Amniotic stem cell (primary cell): ENCODE results near the gene MAS1L.

Experiments used
- DNase-seq: peaks from one replicate; lab custom pipeline; 2025; lab: John Stamatoyannopoulos, UW

MAS1L gene

GRCh38 chr6:29487660-29488059 is at the start of gene MAS1L:
Gene MAS1L, minus strand, starts transcription at chr6:29487956. Its CDS starts 54 bp downstream, at chr6:29487902.
- no peak for DNase-seq

GRCh38 chr6:29532320-29532951 is 44.7 kb upstream of the MAS1L start:
- DNase-seq: no peak

- DNase-seq: no peak
Measured at GRCh38 chr6:29531668-29532067, 43.9 kb upstream of the MAS1L start.

- DNase-seq: no peak
Measured at GRCh38 chr6:29530671-29531310, 43.0 kb upstream of the MAS1L start.

- DNase-seq: no peak
Measured at GRCh38 chr6:29529956-29530355, 42.2 kb upstream of the MAS1L start.

- no peak for DNase-seq
Measured at GRCh38 chr6:29528988-29529560, 41.3 kb upstream of the MAS1L start.

GRCh38 chr6:29528300-29528931 is 40.7 kb upstream of the MAS1L start:
- DNase-seq: no peak

- DNase-seq: no peak
Measured at GRCh38 chr6:29527564-29527963, 39.8 kb upstream of the MAS1L start.

- no peak for DNase-seq
Measured at GRCh38 chr6:29527126-29527525, 39.4 kb upstream of the MAS1L start.

GRCh38 chr6:29525311-29525639 is 37.5 kb upstream of the MAS1L start:
- no peak for DNase-seq

GRCh38 chr6:29524444-29525310 is 36.9 kb upstream of the MAS1L start:
- no peak for DNase-seq

- no peak for DNase-seq
Measured at GRCh38 chr6:29524044-29524443, 36.3 kb upstream of the MAS1L start.

GRCh38 chr6:29522227-29522626 is 34.5 kb upstream of the MAS1L start:
- DNase-seq: no peak

GRCh38 chr6:29521006-29521680 is 33.4 kb upstream of the MAS1L start:
- DNase-seq: no peak

GRCh38 chr6:29520232-29520631 is 32.5 kb upstream of the MAS1L start:
- DNase-seq: no peak

- DNase-seq: no peak
Measured at GRCh38 chr6:29519291-29520010, 31.7 kb upstream of the MAS1L start.

GRCh38 chr6:29517728-29518440 is 30.1 kb upstream of the MAS1L start:
- DNase-seq: no peak

- DNase-seq: no peak
Measured at GRCh38 chr6:29517245-29517644, 29.5 kb upstream of the MAS1L start.

- DNase-seq: no peak
Measured at GRCh38 chr6:29516108-29516507, 28.4 kb upstream of the MAS1L start.

- no peak for DNase-seq
Measured at GRCh38 chr6:29510746-29511300, 23.1 kb upstream of the MAS1L start.
